ENCODE measurements around the gene ILF3. TPM values are rescaled to one million over a fixed set of nuclear protein-coding genes. Genes with fewer than 3 reads are reported as not detected.
"Not testable (repeated sequence)": the region's sequence is repeated elsewhere in the genome, so short reads cannot be mapped to it uniquely, and the experiment has no call there.

ILF3 gene
- total RNA-seq, 1 donor from 2014 or later = 387 TPM

DNA sequence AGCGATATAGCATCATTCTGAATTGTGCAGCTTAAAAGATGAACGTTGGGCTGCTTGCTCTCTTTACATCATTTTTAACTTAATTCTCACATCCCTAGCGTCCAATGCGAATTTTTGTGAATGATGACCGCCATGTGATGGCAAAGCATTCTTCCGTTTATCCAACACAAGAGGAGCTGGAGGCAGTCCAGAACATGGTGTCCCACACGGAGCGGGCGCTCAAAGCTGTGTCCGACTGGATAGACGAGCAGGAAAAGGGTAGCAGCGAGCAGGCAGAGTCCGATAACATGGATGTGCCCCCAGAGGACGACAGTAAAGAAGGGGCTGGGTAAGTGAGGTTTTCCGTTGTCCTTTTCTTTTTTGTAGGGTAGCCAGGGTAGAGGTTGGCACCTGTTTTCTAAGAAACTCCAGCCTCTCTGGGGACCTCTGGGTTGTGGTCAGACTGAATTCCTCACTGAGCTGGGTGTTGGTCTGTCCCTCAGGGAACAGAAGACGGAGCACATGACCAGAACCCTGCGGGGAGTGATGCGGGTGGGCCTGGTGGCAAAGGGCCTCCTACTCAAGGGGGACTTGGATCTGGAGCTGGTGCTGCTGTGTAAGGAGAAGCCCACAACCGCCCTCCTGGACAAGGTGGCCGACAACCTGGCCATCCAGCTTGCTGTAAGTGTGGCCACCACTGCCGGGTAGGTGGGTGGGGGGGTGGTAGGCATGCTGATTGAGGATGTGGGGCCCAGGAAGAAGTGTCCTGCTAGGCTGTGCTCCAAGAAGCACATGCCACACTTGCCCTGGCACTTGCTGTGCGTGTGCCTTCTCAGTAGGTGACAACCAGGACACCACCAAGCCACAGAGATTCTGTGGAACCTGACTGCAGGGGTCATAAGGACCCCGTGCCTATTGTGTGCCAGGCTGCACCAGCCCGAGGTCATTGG lies 17.0 kb downstream of the ILF3 start:
- intact Hi-C loops (cut with micrococcal nuclease) = loop anchor here (1.0 kb wide), 1 partner anchor 8 kb away; no protein-coding TSS in a partner anchor

DNA sequence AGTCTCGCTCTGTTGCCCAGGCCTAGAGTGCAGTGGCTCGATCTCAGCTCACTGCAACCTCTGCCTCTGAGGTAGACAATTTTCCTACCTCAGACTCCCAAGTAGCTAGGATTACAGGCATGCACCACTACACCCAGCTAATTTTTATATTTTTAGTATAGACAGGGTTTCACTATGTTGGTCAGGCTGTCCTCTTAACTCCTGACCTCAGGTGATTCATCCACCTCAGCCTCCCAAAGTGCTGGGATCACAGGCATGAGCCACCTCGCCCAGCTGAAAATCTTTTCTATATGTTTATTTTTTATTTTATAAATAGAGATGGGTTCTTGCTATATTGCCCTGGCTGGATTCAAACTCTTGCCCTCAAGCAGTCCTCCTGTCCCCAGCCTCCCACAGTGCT lies 17.8 kb downstream of the ILF3 start:
- intact Hi-C loops (cut with micrococcal nuclease) = loop anchor here (1.0 kb wide), 1 partner anchor 9 kb away; no protein-coding TSS in a partner anchor

DNA sequence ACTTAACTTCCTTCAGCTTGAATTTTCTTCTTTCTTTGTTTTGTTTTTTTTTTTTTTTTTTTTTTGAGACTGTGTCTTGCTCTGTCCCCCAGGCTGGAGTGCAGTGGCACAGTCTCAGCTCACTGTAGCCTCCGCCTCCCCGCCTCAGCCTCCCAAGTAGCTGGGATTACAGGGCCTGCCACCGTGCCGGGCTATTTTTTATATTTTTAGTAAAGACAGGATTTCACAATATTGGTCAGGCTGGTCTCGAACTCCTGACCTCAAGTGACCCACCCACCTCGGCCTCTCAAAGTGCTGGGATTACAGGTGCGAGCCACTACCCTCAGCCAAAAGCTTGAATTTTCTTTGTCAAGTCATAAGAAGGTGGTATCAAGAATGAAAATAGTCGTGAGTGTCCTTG lies 21.1 kb downstream of the ILF3 start:
- intact Hi-C loops (cut with micrococcal nuclease) = not testable (repeated sequence)

DNA sequence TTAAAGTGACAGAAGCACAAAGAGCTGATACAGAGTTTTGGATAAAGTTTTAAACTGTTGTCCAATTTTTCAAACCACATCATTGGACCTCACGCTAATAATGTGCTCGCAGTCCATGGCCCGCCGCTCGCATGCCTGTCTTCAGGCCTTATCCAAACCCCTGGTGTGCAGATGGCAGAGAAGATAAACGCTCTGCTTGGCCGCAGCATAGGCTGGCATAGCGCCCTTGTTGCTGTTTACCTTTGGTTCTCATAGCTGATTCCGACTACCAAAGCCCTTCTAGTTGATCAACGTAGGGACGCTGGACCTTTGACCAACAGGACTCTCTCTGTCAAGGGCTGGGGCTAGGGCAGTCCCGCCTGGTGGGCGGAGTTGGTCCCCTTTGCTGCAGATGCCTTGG lies 23.6 kb downstream of the ILF3 start:
- intact Hi-C loops (cut with micrococcal nuclease) = no loop called here

DNA sequence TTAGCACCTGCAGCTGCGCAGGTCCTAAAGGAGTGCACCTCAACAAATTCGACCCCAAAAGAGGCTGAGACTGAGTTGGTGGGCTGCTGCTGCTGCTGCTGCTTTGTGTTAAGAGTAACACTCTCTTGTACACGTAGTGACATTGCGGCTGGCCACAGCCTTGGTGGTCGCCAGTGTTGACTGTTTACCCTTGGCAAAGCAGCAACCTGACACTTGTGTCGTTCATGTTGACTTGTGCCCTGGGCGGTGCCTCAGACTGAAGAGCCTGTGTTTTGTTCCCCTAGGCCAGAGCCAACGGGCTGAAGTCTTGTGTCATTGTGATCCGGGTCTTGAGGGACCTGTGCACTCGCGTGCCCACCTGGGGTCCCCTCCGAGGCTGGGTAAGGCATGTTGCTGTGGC lies 24.7 kb downstream of the ILF3 start:
- intact Hi-C loops (cut with micrococcal nuclease) = no loop called here

DNA sequence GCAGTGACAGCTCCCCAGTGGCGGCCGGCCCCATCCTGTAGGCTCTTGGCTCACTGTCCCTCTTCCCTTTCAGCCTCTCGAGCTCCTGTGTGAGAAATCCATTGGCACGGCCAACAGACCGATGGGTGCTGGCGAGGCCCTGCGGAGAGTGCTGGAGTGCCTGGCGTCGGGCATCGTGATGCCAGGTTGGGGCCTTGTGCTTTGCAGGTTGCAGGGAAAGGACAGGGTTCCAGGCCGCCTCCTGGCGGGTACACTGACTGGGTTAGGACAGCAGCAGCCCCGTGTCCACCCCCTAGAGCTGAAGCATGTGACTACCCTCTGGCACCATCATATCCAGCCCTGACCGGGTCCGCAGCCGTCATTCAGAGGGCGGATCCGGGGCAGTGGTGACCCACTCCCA lies 25.6 kb downstream of the ILF3 start:
- intact Hi-C loops (cut with micrococcal nuclease) = no loop called here

DNA sequence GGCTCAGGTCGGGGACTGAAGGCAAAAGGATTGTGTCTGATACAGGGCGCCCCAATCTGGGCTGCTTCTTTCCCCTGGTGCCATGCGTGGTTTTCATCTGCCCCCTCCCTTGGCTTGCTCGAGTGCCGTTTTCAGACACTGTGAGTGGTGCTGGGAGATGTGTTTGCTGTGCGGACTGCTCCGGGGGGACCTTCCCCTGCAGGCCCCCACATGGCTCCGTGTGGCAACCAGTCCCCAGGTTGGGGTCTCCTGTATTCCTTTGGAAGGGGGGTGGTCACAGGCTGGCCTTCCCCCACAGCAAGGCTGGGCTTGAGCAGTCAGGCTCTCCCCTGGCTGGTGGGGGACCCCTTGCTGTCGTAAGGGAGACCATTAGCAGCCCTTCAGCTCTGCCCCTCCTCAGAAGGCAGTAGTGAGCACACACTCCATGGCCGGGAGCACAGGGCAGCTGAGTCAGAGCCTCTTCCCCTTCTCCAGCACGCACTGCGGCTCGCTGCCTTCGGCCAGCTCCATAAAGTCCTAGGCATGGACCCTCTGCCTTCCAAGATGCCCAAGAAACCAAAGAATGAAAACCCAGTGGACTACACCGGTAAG lies 26.5 kb downstream of the ILF3 start:
- intact Hi-C loops (cut with micrococcal nuclease) = no loop called here

DNA sequence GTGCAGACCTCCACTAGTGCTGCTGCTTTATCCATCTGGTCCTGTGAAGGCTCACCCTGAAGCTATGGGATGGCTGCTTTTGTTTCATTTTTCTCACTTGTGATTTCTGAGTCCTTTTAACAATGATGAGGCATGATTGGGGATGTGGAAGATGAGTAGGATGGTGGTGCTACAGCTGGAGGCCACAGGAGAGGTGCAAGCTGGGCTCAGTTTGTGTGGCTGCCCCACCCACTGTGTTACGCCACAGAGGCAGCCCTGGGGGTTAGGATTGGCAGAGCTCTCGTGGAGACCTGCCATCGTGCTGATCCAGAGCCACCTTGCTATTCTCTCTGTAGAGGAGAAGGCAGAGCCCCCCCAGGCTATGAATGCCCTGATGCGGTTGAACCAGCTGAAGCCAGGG lies 27.5 kb downstream of the ILF3 start:
- intact Hi-C loops (cut with micrococcal nuclease) = no loop called here

DNA sequence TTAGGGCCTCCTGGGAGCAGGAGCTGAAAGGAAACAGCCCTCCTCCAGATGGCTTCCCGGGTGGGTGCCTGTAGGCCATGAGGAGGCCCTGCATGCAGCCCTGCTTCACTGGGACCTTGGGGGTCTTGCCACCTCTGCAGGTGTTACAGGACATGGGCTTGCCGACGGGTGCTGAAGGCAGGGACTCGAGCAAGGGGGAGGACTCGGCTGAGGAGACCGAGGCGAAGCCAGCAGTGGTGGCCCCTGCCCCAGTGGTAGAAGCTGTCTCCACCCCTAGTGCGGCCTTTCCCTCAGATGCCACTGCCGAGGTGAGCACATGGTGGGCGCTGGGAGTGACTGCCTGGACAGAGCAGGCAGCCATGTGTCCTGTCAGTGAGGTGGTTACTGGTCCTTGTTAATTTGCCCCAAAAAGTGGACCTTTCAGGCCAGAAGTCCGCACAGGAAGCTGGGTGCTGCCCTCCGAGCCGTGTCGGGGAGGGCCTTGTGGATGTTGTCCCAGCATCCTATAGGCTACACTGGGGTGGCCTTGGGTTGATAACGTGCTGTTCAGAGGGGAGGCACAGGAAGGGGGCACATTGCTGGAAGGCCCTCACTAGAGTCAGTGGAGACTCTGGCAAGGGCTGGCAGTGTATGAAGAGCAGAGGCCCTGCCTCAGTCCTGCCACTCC lies 28.4 kb downstream of the ILF3 start:
- intact Hi-C loops (cut with micrococcal nuclease) = no loop called here

DNA sequence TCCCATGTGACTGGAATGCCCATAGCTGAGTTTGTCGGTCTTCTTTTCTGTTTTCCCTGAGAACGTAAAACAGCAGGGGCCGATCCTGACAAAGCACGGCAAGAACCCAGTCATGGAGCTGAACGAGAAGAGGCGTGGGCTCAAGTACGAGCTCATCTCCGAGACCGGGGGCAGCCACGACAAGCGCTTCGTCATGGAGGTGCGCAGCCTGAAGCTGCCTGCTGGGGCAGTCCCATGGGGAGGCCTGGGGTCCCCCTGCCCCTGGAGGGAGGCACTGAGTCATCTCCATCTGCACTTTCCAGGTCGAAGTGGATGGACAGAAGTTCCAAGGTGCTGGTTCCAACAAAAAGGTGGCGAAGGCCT lies 28.9 kb downstream of the ILF3 start:
- intact Hi-C loops (cut with micrococcal nuclease) = no loop called here

DNA sequence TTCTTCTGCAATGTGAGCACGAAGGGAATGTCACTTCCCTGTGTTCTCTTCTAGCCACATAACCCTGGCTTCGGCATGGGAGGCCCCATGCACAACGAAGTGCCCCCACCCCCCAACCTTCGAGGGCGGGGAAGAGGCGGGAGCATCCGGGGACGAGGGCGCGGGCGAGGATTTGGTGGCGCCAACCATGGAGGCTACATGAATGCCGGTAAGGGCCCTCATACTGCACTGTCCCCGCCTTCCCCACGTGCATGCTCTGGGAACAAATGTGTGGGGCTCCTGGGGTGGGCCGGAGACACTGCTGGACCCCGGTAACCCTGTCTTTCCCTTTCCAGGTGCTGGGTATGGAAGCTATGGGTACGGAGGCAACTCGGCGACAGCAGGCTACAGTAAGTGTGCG lies 29.4 kb downstream of the ILF3 start:
- intact Hi-C loops (cut with micrococcal nuclease) = no loop called here

DNA sequence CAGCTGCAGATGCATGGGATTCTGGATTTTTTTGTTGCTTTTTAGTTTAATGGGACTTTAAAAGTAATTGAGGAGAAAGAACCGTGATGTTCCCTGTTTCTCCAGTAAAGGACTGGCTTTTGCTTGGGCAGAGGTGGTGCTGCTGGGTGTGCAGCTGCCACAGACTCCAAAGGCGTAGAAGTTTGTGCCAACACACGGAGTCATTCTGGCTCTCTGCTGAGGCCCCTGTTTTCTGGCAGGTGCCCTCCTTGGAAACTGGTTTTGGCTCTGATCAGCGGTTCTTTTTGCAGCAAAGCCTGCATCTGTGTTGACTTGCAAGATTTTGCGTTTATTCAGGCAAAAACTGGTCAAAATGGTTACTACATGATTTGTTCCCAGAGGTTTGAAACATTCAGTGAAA lies 31.1 kb downstream of the ILF3 start:
- intact Hi-C loops (cut with micrococcal nuclease) = no loop called here

DNA sequence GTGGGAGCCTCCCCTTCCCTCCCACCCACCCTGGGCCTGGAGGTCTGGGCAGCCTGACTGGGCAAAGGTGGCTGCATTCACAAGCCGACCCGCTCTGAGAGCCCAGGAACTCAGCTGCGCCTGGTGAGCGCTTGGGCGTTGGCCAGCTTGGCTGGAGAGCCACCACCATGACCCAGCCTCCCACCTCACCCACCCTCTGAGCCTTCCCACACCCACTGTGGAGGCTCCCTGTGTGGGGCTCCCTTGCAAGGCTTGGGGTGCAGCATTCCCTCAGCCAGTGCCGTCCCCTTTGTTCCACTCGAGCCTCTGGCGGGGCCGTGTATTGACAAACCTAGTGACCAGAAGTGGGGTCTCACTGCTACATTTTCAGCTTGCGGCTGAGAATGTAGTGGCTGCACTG lies 32.0 kb downstream of the ILF3 start:
- intact Hi-C loops (cut with micrococcal nuclease) = no loop called here

DNA sequence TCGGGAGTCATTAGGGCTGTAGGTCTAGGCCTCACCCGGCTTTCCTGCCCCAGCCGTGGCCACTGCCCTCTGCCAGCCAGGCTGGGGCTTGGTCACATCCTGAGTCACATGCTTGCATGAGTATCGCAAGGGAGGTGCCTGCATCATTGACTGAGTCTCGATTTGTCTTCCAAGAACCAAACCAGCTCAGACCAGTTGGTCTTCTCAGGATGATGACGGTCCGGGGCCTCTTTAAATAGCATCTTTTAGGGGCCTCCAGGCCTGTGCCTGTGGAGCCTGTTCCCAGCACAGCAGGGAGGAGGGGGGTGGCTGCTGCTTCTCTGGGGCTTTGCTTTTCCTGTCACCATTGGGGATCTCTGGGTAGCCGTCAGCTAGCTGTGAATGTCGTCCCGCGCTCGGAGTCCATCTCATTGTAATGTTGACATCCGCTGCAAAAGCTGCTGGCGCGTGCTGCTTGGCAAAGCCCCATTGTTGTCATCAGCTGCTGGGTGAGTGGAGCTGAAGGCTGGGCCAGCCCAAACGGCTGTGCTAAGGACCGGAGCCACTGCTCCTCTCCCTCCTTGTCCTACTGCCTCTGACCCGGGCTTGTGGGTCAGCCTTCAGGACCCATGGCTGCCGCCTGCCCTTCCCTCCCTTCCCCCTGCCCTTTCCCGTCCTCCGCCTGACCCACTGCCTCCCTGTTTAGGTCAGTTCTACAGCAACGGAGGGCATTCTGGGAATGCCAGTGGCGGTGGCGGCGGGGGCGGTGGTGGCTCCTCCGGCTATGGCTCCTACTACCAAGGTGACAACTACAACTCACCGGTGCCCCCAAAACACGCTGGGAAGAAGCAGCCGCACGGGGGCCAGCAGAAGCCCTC lies 32.7 kb downstream of the ILF3 start:
- intact Hi-C loops (cut with micrococcal nuclease) = no loop called here

DNA sequence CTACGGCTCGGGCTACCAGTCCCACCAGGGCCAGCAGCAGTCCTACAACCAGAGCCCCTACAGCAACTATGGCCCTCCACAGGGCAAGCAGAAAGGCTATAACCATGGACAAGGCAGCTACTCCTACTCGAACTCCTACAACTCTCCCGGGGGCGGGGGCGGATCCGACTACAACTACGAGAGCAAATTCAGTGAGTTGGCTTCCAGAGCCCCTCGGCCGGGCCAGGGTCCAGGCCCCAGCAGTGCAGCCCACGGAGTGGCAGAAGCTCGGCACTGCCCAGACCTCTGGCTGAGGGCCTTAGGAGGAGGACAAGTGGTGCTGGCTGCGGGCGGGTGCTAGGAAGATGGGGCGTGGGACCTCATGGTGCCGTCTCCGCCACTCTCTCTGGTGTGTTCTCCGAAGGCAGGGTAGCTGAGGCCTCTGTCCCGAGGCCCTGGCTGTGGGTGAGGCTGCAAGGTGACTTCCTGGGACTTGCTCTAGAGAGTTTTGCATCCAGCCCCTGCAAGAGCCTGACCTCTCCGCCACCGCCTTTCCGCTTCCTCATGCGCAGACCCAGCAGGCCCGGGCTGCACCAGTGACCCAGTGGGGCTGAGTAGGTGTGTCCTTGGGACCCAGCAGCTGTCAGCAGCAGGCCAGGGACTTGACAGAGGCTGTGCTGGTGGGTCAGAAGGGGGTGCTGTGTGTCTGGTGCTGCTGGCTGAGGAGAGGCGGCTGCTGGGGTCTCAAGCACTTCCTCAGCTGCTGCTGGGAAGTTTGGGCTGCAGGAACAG lies 33.6 kb downstream of the ILF3 start:
- intact Hi-C loops (cut with micrococcal nuclease) = no loop called here

DNA sequence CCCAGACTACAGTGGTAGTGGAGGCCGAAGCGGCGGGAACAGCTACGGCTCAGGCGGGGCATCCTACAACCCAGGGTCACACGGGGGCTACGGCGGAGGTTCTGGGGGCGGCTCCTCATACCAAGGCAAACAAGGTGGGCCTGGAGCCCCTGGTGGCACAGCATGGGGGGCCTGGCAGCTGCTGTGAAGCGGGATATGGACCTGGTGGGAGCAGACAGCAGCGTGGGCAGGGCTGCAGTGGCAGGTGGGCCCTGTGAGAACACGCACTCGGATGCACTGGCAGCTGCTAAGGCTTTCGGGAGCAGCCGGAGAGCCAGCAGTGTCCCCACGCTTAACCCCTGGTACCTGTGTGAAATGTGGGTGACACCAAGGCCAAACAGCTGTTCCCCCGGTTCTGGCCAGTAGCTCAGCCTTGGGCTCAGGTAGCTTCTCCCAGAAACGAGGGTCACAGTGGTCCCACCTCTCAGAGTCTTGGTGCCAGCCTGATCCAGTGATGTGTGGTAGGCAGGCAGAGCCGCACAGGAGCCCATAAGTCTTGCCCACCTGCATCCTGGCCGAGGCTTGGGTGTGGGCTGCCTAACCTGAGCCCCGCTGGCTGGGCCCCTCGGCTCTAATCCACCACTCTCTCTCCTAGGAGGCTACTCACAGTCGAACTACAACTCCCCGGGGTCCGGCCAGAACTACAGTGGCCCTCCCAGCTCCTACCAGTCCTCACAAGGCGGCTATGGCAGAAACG lies 34.6 kb downstream of the ILF3 start:
- intact Hi-C loops (cut with micrococcal nuclease) = no loop called here

DNA sequence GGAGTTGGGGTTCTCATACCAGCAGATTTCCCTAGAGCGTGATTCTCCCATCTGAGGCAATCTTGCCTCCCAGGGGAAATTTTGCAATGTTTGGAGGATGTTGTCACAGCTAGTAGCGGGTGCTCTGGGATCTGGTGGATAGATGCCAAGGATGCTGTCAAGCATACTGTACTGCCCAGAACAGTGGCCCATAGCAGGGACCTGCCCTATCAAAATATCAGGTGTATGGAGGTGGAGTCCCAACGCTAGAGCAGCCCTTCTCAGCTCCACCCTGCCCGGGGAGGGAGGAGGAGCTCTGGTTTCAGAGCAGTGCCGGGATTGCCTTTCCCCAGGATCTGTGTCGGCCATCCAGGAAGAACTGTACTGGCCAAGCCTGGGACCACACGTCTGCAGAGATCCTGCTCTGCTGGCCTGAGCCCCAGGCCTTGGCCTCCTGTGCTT lies 36.2 kb downstream of the ILF3 start:
- intact Hi-C loops (cut with micrococcal nuclease) = no loop called here

DNA sequence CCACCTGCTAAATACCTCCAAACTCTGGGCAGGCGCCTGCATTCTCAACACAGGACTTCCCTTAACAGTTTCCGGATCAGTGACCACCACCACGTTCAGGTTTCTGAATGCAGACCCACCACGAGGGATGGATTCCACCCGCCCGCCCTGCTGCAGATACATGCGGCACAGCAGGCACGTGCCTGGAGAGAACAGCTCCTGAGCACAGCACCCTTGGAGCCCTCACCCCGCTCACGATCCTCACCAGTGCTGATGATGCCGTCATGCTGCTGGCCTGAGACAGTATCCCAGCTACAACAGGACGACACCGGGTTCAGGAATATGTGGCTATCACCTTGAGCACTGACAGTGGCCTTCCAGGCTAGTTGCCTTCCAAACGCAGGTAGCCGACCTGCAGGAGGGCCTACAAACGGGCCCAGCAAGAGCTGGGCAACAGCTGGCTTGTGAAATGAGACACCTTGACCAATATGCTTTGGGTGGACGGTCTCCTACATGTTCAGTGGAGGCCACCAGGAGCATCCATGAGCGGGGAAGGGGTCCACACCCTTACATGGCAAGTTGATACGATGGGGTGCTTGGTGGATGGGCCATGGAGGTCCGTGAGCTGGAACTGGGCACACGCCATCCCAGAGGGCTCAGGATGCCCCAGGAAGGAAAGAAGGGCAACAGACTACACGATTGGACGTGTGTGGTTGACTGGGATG lies 37.2 kb downstream of the ILF3 start:
- intact Hi-C loops (cut with micrococcal nuclease) = no loop called here

DNA sequence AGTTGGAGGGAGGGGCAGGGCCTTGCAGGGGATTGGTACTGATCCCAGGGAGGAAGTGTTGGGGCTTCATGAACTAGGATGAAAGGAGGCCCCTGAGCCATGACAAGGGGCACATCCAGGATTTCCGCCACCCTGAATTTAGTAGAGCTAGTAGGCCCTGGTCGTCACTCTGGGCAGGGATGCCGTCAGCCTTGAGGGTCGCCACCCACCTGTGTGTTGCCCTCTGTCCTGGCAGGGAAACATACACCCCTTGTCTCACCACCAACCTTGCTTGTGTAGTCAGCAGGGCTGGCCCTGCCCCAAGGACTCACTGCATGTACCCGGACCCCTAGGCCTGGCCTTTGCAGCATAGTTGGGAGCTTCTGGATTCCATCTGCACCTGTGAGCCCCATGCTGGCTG lies 37.7 kb downstream of the ILF3 start:
- intact Hi-C loops (cut with micrococcal nuclease) = no loop called here

All from T-helper 1 cell treated with Interleukin-12 subunit alpha and Interleukin-12 subunit beta and Interleukin-4 antibody, amounts not matched to agents 30 ng/mL and 1 ng/mL, for 36 hours (primary cell).